RWPE1 (cell line): ENCODE results near the gene FGF10.

ENCODE experiments used
- CTCF ChIA-PET: fragments of 350-600 bp; sonication (Branson Sonifier 250); formaldehyde crosslinking; extraction: SDS; loops from one replicate; lab custom pipeline; 2021; lab: Yijun Ruan, JAX
- POLR2A ChIA-PET: fragments of 400-600 bp; formaldehyde crosslinking; extraction: SDS; loops from one replicate; lab custom pipeline; 2020; ENCODE audit warnings: antibody characterized with exemption; ENCODE audit not compliant: low non-redundant PET; lab: Yijun Ruan, JAX
- DNase-seq: peaks from one replicate; pipeline ENCODE4 v3.0.0; 2012; ENCODE audit warnings: low spot score
- H3K27ac ChIP-seq: fragments of 450-650 bp; 2 replicates; pipeline ENCODE4 v1.5.1; 2017
- CTCF ChIP-seq: fragments of 450-650 bp; conservative IDR thresholded peaks from 2 replicates; pipeline ENCODE4 v1.5.1; 2017; ENCODE audit warnings: low read depth, mild to moderate bottlenecking

FGF10 gene

DNA sequence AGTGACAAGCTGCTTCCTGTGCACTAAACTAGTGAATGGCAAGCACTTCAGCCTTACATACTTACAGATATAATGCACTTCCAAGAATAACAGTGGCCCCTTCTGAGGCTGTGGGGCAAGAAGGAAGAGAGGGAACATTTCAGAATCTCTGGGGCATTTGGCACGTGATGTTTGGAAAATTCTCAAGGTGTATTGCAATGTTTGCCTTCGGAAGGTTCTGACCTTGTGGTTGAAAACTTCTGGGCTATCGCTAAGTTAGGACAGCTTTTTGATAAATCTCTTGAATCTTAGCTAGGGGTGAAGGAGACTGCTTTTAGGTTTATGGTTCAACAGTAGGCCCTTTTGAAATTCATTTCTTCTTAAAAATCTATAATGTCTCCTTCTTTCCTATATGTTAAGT, 7.1 kb upstream of the FGF10 start:
- CTCF ChIA-PET, result interaction anchor here (0.7 kb wide), 1 partner anchor 744 kb away, joined by 5 read pairs; no protein-coding TSS in a partner anchor
- H3K27ac ChIP-seq, result no peak overlapping the region
- POLR2A ChIA-PET, result no interaction called here
- DNase-seq, result no peak
- TF ChIP-seq CTCF, result no peak

- H3K27ac ChIP-seq, result no peak overlapping the region
- ChIA-PET CTCF (no interaction called here), POLR2A (no interaction called here)
- no peak for DNase-seq
- no peak for TF ChIP-seq CTCF
Measured at GRCh38 chr5:44390351-44390750, 1.1 kb upstream of the FGF10 start.

DNA sequence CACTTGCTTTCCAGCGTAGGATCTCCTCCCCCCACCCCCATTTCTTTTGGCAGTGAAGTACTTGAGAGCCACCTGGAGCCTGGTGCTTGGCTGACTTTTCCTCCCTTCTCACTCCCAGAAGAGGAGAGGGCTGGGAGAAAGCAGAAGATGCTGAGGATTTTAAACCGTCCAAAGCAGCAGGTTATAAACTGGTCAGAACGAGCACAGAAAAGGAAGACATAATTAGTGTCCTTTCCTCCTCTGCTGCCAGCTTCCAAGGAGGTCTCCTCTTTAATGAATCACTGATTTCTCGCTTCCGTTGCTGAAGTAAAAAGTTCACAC, 563 bp upstream of the FGF10 start:
- no peak for DNase-seq
- TF ChIP-seq CTCF, result no peak
- ChIA-PET CTCF (no interaction called here), POLR2A (no interaction called here)
- no peak overlapping the region for H3K27ac ChIP-seq

DNA sequence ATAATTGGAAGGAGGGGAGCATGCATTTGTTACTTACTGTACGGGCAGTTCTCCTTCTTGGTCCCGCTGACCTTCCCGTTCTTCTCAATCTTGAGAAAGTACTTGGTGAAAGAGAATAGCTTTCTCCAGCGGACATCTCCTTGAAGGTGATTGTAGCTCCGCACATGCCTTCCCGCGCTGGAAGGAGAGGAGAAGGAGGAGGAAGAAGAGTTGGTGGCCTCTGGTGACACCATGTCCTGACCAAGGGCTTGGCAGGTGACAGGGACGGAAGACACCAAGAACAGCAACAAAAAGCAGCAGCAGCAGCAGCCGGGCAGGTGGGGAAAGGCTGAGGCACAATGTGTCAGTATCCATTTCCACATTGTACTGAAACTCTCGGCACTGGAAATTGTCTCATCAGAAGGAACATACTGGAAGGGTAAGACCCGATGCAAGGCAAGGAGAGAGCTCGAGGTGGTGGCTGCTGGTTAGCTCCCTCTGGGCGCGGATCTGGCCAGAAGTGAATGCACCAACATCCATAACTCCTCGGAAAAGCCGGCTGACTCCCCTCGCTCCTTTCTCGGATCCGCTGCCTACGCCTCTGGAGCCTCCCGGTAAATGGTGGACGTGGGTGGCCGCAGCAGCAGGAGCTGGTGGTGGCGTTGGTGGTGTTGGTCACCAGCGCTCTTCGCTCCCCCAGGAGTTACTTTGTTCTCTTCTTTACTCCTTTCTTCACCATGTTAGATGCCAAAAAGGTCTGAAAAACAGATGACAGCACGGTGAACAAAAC, 715 bp downstream of the FGF10 start:
- H3K27ac ChIP-seq, result no peak overlapping the region
- DNase-seq, result peak; percentile 3
- ChIA-PET CTCF (interaction anchor here (0.6 kb wide), 1 partner anchor 40 kb away, joined by 4 read pairs; no protein-coding TSS in a partner anchor), POLR2A (no interaction called here)
- no peak for TF ChIP-seq CTCF

- CTCF ChIA-PET, result interaction anchor here (0.6 kb wide), 1 partner anchor 41 kb away, joined by 4 read pairs; no protein-coding TSS in a partner anchor
Measured at GRCh38 chr5:44387921-44388320, 1.3 kb downstream of the FGF10 start.

DNA sequence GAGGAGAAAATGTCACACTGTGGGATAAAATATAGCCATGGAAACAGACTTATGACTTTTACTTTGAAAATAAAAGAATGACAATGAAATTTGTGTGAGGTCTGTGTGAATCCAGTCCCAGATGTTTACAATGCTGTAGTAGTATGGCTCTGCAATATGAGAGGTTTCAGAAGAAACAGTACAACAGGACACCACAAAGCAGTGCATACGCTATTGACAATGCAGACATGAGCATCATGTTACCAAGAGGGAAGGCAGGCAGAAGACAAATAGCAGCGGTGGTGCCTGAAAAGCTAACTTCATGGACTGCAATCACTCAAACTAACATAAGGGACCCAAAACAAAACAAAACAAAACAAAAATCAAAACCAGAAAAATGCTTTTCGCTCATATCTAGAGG, 1.8 kb downstream of the FGF10 start:
- no peak for DNase-seq
- ChIA-PET CTCF (no interaction called here), POLR2A (no interaction called here)
- no peak for TF ChIP-seq CTCF
- no peak overlapping the region for H3K27ac ChIP-seq

More at GRCh38 chr5:44387921-44388320, 1.3 kb downstream of the FGF10 start:
- H3K27ac ChIP-seq, result no peak overlapping the region
- no peak for DNase-seq
- POLR2A ChIA-PET, result no interaction called here
- no peak for TF ChIP-seq CTCF
